ENCODE measurements around the gene MAGEC1.

Gene MAGEC1

DNA sequence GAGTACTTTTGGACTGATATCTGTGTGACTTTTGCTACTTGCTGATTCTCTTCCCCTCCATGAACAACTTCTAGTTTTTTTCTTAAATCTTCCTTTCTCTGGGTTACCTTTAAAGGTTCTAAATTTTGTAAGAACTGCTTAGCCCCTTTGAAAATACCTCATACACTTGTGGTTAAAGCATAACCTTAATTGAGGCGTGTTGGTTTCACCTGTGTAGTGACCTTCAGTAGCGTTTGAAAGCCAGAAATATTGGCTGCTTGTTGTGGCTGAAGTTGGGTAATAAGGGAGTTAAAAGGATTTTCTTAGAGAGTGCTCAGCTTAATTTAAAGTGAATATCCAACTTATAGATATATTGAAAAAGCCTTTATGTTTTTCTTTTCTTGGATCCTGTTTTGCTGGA, 32.0 kb downstream of the MAGEC1 start:
- H3K4me1 ChIP-seq (ENCODE audit: insufficient read depth, low read length), result no peaks in the 10 kb centered on the region
- no peak overlapping the region for H3K4me3 ChIP-seq (ENCODE audit: low read depth in 1 of 2, low read length in 2 of 2)
- H3K9ac ChIP-seq (ENCODE audit: low read length), result no peak overlapping the region
- no peaks in the 10 kb centered on the region for H3K9me3 ChIP-seq (ENCODE audit: low read length)
- H3K27me3 ChIP-seq (ENCODE audit: control insufficient read depth in 1 of 2, insufficient read depth in 2 of 2, low read length in 2 of 2), result peaks cover 0 to 3% of the 10 kb centered on the region in 2 donors
- no peaks in the 10 kb centered on the region for H3K36me3 ChIP-seq (ENCODE audit: insufficient read depth, low read length)
- no peak overlapping the region for H3K27ac ChIP-seq (ENCODE audit: low read depth, low read length)

GRCh38 chrX:141936080-141936479, 32.4 kb downstream of the MAGEC1 start:
- Histone ChIP-seq H3K27me3 (ENCODE audit: control insufficient read depth in 1 of 2, insufficient read depth in 2 of 2, low read length in 2 of 2) (no peaks in the 10 kb centered on the region), H3K9ac (ENCODE audit: low read length) (no peak overlapping the region), H3K9me3 (ENCODE audit: low read length) (no peaks in the 10 kb centered on the region), H3K4me1 (ENCODE audit: insufficient read depth, low read length) (no peaks in the 10 kb centered on the region), H3K4me3 (ENCODE audit: low read depth in 1 of 2, low read length in 2 of 2) (no peak overlapping the region), H3K36me3 (ENCODE audit: insufficient read depth, low read length) (no peaks in the 10 kb centered on the region), H3K27ac (ENCODE audit: low read depth, low read length) (no peak overlapping the region)

DNA sequence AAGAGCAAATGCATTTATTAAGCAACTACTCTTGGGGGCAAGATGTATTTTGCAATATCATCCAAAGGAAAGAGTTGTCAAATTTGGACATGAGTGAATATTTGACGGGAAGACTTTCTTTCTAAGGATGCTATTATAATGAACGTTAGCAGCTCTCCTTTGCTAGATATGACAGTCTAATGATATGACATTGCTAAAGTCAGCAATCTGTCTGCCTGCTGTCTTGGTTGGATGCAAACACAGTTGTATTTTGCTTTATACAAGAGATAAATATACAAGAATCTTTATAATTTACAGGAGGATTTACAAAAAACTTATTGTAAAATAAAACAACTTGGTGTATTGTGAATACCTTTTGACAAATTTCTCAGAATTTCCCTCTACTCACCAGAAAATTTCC, 37.5 kb downstream of the MAGEC1 start:
- Histone ChIP-seq H3K27me3 (ENCODE audit: control insufficient read depth in 1 of 2, insufficient read depth in 2 of 2, low read length in 2 of 2) (no peaks in the 10 kb centered on the region), H3K4me3 (ENCODE audit: low read depth in 1 of 2, low read length in 2 of 2) (no peak overlapping the region), H3K9me3 (ENCODE audit: low read length) (no peaks in the 10 kb centered on the region), H3K4me1 (ENCODE audit: insufficient read depth, low read length) (no peaks in the 10 kb centered on the region), H3K27ac (ENCODE audit: low read depth, low read length) (no peak overlapping the region), H3K9ac (ENCODE audit: low read length) (no peak overlapping the region), H3K36me3 (ENCODE audit: insufficient read depth, low read length) (no peaks in the 10 kb centered on the region)

DNA sequence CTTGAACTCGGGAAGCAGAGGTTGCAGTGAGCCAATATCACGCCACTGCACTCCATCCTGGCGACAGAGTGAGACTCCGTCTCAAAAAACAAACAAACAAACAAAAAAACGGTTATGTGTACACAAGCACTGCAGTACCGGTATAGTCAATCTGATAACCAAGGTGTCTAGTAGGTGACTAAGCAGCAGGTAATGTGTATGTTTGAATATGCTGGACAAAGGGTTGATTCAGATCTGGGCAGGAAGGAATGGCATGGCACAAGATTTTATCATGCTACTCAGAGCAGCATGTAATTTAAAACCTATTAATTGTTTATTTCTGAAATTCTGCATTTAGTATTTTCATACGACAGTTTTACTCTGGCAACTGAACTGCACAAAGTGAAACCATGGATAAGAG, 41.7 kb downstream of the MAGEC1 start:
- Histone ChIP-seq H3K27ac (ENCODE audit: low read depth, low read length) (no peak overlapping the region), H3K9me3 (ENCODE audit: low read length) (no peaks in the 10 kb centered on the region), H3K36me3 (ENCODE audit: insufficient read depth, low read length) (no peaks in the 10 kb centered on the region), H3K4me1 (ENCODE audit: insufficient read depth, low read length) (no peaks in the 10 kb centered on the region), H3K27me3 (ENCODE audit: control insufficient read depth in 1 of 2, insufficient read depth in 2 of 2, low read length in 2 of 2) (no peaks in the 10 kb centered on the region), H3K9ac (ENCODE audit: low read length) (no peak overlapping the region), H3K4me3 (ENCODE audit: low read depth in 1 of 2, low read length in 2 of 2) (no peak overlapping the region)

DNA sequence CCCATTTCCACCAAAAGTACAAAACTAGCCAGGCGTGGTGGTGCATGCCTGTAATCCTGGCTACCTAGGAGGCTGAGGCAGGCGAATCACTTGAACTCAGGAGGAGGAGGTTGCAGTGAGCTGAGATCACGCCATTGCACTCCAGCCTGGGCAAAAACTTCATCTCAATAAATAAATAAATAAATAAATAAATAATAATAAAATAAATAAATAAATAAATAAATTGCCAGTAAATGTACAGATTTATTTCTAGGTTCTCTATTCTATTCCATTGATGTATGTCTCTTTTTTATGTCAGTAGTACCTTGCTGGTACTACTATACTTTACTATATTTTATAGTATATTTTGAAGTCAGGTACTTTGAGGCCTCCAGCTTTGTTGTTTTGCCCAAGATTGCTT, 43.7 kb downstream of the MAGEC1 start:
- H3K27me3 ChIP-seq (ENCODE audit: control insufficient read depth in 1 of 2, insufficient read depth in 2 of 2, low read length in 2 of 2), result no peaks in the 10 kb centered on the region
- no peak overlapping the region for H3K4me3 ChIP-seq (ENCODE audit: low read depth in 1 of 2, low read length in 2 of 2)
- H3K4me1 ChIP-seq (ENCODE audit: insufficient read depth, low read length), result no peaks in the 10 kb centered on the region
- no peaks in the 10 kb centered on the region for H3K9me3 ChIP-seq (ENCODE audit: low read length)
- no peak overlapping the region for H3K27ac ChIP-seq (ENCODE audit: low read depth, low read length)
- H3K36me3 ChIP-seq (ENCODE audit: insufficient read depth, low read length), result no peaks in the 10 kb centered on the region
- no peak overlapping the region for H3K9ac ChIP-seq (ENCODE audit: low read length)

DNA sequence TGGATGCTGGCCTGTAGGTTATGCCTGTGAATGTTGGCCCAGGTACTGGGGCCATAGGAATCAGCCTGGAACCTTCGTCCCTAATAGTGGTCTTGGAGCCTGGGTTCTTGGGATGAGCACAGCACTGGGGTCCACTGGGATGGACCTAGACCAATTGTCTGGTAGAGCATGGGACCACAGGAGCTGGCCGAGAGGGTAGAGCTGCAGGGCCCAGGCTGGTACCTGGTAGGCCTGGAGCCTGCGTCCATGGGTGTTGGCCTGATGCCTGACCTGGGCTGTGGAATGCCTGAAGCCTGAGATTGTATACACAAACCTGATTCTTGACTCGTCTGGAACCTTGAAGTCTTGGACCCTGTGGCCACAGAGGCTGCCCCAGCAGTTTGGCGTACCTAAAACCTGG, 48.9 kb downstream of the MAGEC1 start:
- Histone ChIP-seq H3K9ac (ENCODE audit: low read length) (no peak overlapping the region), H3K27me3 (ENCODE audit: control insufficient read depth in 1 of 2, insufficient read depth in 2 of 2, low read length in 2 of 2) (no peaks in the 10 kb centered on the region), H3K9me3 (ENCODE audit: low read length) (no peaks in the 10 kb centered on the region)

GRCh38 chrX:141958675-141959074, 55.0 kb downstream of the MAGEC1 start:
- Histone ChIP-seq H3K9ac (ENCODE audit: low read length) (no peak overlapping the region), H3K4me1 (ENCODE audit: insufficient read depth, low read length) (no peaks in the 10 kb centered on the region), H3K9me3 (ENCODE audit: low read length) (no peaks in the 10 kb centered on the region), H3K4me3 (ENCODE audit: low read depth in 1 of 2, low read length in 2 of 2) (no peak overlapping the region), H3K36me3 (ENCODE audit: insufficient read depth, low read length) (no peaks in the 10 kb centered on the region), H3K27ac (ENCODE audit: low read depth, low read length) (no peak overlapping the region), H3K27me3 (ENCODE audit: control insufficient read depth in 1 of 2, insufficient read depth in 2 of 2, low read length in 2 of 2) (no peaks in the 10 kb centered on the region)

More for the DNA sequence above, 48.9 kb downstream of the MAGEC1 start:
- Histone ChIP-seq H3K36me3 (ENCODE audit: insufficient read depth, low read length) (no peaks in the 10 kb centered on the region), H3K4me1 (ENCODE audit: insufficient read depth, low read length) (no peaks in the 10 kb centered on the region), H3K4me3 (ENCODE audit: low read depth in 1 of 2, low read length in 2 of 2) (no peak overlapping the region), H3K27ac (ENCODE audit: low read depth, low read length) (no peak overlapping the region)
